Kidney glomerular epithelial cell (primary cell): ENCODE results near the gene BBS5.

Experiments
- DNase-seq: peaks from one replicate; lab custom pipeline; 2025; lab: John Stamatoyannopoulos, UW

The BBS5 gene

DNA sequence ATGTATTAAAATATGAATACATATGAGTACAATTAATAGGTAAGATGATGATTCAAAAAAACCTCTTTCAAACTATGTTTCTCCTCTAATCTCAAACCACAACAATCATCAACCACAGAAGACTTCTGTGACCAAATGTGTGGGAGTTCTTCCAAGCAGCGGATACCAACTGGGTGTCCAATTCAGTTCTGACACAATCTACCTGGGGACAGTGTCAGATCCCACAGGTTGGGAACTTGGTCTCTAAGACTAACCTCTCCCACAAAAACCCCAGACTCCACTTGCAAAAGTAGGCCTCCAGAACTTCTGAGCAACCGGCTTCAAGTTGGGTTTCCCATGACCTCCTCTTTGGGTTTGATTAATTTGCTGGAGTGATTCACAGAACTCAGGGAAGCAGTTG, 67.5 kb downstream of the BBS5 start:
- DNase-seq = no peak
